HG02571 (cell line): ENCODE results near the gene FSTL4.
"Not testable (repeated sequence)": the region's sequence is repeated elsewhere in the genome, so short reads cannot be mapped to it uniquely, and the experiment has no call there.

ENCODE experiments used
- ATAC-seq: cut with Tn5 transposase; IDR thresholded peaks from one replicate; pipeline ENCODE4 v1.9.1; 2021; ENCODE audit warnings: mild to moderate bottlenecking, moderate library complexity; ENCODE audit not compliant: unreplicated experiment

Gene FSTL4

GRCh38 chr5:133409210-133409674 is 203.1 kb downstream of the FSTL4 start:
- ATAC-seq = no peak

- ATAC-seq = no peak
Measured at GRCh38 chr5:133408322-133408721, 204.0 kb downstream of the FSTL4 start.

GRCh38 chr5:133406977-133407632 is 205.2 kb downstream of the FSTL4 start:
- no peak for ATAC-seq

GRCh38 chr5:133406208-133406976 is 205.9 kb downstream of the FSTL4 start:
- no peak for ATAC-seq

- ATAC-seq = no peak
Measured at GRCh38 chr5:133405275-133406034, 206.9 kb downstream of the FSTL4 start.

- ATAC-seq = no peak
Measured at GRCh38 chr5:133404724-133405123, 207.6 kb downstream of the FSTL4 start.

GRCh38 chr5:133403741-133404364 is 208.5 kb downstream of the FSTL4 start:
- ATAC-seq = no peak

- ATAC-seq = no peak
Measured at GRCh38 chr5:133402775-133403174, 209.6 kb downstream of the FSTL4 start.

GRCh38 chr5:133401731-133402347 is 210.5 kb downstream of the FSTL4 start:
- ATAC-seq = no peak

GRCh38 chr5:133400831-133401351 is 211.4 kb downstream of the FSTL4 start:
- ATAC-seq = no peak

- ATAC-seq = no peak
Measured at GRCh38 chr5:133400120-133400519, 212.2 kb downstream of the FSTL4 start.

GRCh38 chr5:133399247-133399891 is 213.0 kb downstream of the FSTL4 start:
- no peak for ATAC-seq

GRCh38 chr5:133398646-133399101 is 213.7 kb downstream of the FSTL4 start:
- no peak for ATAC-seq

GRCh38 chr5:133397990-133398645 is 214.2 kb downstream of the FSTL4 start:
- ATAC-seq = no peak

GRCh38 chr5:133397348-133397747 is 215.0 kb downstream of the FSTL4 start:
- ATAC-seq = no peak

GRCh38 chr5:133396814-133397213 is 215.5 kb downstream of the FSTL4 start:
- ATAC-seq = no peak

- ATAC-seq = no peak
Measured at GRCh38 chr5:133396187-133396741, 216.1 kb downstream of the FSTL4 start.

GRCh38 chr5:133395207-133395606 is 217.1 kb downstream of the FSTL4 start:
- ATAC-seq = not testable (repeated sequence)

GRCh38 chr5:133394477-133394817 is 217.9 kb downstream of the FSTL4 start:
- ATAC-seq = not testable (repeated sequence)
